ENCODE results near the gene MFSD6. TPM values are rescaled to one million over a fixed set of nuclear protein-coding genes. Genes with fewer than 3 reads are reported as not detected.

The MFSD6 gene
- polyA plus RNA-seq, 2 of the 4 experiments (the other 2 are of a cell fraction): 14.3 to 41.3 TPM

- Histone ChIP-seq H3K4me3 (no peak overlapping the region), H3K4me1 (peaks cover 41% of the 10 kb centered on the region), H3K9me3 (no peaks in the 10 kb centered on the region), H3K27ac (peak overlapping the region; percentile 75 to 82), H3K4me2 (peak overlapping the region; percentile 54; the same call in 2 of the 3 replicates)
- TF ChIP-seq HOXB13 (CRISPR knock-in tag; IDR thresholded peaks at IDR 0.05; ENCODE audit: low read depth): no peak
- no peak for TF ChIP-seq EHMT2 (IDR thresholded peaks at IDR 0.05; ENCODE audit: low read depth)
- no peak for TF ChIP-seq ATOH8 (CRISPR knock-in tag; IDR thresholded peaks at IDR 0.05; ENCODE audit: low read depth)
- no peak for TF ChIP-seq SREBF2 (IDR thresholded peaks at IDR 0.05)
- TF ChIP-seq MAZ (IDR thresholded peaks at IDR 0.05; ENCODE audit: borderline replicate concordance, low read depth, low read length): no peak
- no peak for TF ChIP-seq FOSB (CRISPR knock-in tag; IDR thresholded peaks at IDR 0.05)
- no peak for TF ChIP-seq REST (IDR thresholded peaks at IDR 0.05)
- no peak for TF ChIP-seq PBX3 (IDR thresholded peaks at IDR 0.05)
- no peak for TF ChIP-seq CHD2 (IDR thresholded peaks at IDR 0.05; ENCODE audit: low read length, partially characterized antibody)
- TF ChIP-seq SMC3 (IDR thresholded peaks at IDR 0.05): no peak
- no peak for TF ChIP-seq HOXA7 (CRISPR knock-in tag; IDR thresholded peaks at IDR 0.05)
- TF ChIP-seq, protein P1, sequence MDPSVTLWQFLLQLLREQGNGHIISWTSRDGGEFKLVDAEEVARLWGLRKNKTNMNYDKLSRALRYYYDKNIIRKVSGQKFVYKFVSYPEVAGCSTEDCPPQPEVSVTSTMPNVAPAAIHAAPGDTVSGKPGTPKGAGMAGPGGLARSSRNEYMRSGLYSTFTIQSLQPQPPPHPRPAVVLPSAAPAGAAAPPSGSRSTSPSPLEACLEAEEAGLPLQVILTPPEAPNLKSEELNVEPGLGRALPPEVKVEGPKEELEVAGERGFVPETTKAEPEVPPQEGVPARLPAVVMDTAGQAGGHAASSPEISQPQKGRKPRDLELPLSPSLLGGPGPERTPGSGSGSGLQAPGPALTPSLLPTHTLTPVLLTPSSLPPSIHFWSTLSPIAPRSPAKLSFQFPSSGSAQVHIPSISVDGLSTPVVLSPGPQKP (IDR thresholded peaks at IDR 0.05; ENCODE audit: low read depth, low read length): no peak
- no peak for TF ChIP-seq HEYL (CRISPR knock-in tag; IDR thresholded peaks at IDR 0.05)
- TF ChIP-seq RARB (CRISPR knock-in tag; IDR thresholded peaks at IDR 0.05): no peak
- FAIRE-seq (no peak), ATAC-seq (no peak), DNase-seq (ENCODE audit: low read depth in 1 of 2, low spot score in 1 of 2) (no peak)
- WGBS (ENCODE audit: missing lambda C conversion rate): 82% methylated on average over 3 of the region's 3 CpGs
- POLR2A ChIA-PET: no interaction called here
- CTCF ChIA-PET: interaction anchor here (0.9 to 1.6 kb wide), 3 partner anchors 19 to 441 kb away, joined by 3 to 9 read pairs (median 4); no protein-coding TSS in a partner anchor
Observed at GRCh38 chr2:190529486-190530247, 121.5 kb downstream of the MFSD6 start.

DNA sequence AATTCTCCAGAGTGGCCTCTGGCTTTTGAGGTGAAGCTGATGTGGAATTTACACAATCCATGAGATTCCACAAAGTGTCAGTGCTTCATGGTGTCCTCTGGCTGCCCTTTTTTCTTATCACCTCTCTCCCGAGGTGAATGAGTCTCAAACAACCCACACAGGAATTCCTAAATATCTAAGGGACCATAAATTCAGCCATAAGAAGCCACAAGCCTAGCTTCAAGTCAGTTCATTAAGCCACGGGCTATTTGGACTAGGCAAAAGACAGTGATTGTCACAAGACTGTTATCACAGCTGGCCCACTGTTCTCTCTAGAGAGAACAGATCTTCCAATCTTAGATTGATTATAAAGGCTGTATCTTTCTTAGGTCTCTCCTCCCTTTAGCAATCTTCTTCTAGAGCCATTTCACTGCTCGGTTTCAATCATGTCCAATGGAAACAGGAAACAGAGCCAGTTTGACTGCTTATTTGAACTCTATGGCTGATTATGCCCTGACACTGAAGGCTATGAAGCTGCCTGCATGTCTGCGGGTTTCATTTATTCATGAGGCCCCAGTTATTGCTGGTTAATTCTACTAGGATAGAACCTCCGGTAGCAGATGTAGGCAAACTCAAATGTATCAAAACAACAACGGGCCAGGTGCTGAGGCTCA lies 122.2 kb downstream of the MFSD6 start:
- WGBS (ENCODE audit: missing lambda C conversion rate): 81% methylated on average over 6 of the region's 6 CpGs
- no peak for FAIRE-seq
- ChIA-PET CTCF (interaction anchor here (1.3 to 1.6 kb wide), 2 partner anchors 19 to 441 kb away, joined by 4 to 9 read pairs; no protein-coding TSS in a partner anchor), POLR2A (no interaction called here)
- H3K4me3 ChIP-seq: no peak overlapping the region
- no peak for DNase-seq (ENCODE audit: low read depth in 1 of 2, low spot score in 1 of 2)
- H3K27ac ChIP-seq: peak overlapping the region; percentile 75 to 82
- H3K9me3 ChIP-seq: no peaks in the 10 kb centered on the region
- ATAC-seq: no peak
- H3K4me2 ChIP-seq: no peak overlapping the region
- H3K4me1 ChIP-seq: peaks cover 41% of the 10 kb centered on the region
- TF ChIP-seq MYC (IDR thresholded peaks at IDR 0.05; ENCODE audit: borderline replicate concordance, low read length) (no peak), ZC3H11A (IDR thresholded peaks at IDR 0.05) (no peak), SREBF2 (IDR thresholded peaks at IDR 0.05) (no peak), RARB (CRISPR knock-in tag; IDR thresholded peaks at IDR 0.05) (no peak), CBX8 (IDR thresholded peaks at IDR 0.05) (no peak), ATOH8 (CRISPR knock-in tag; IDR thresholded peaks at IDR 0.05; ENCODE audit: low read depth) (no peak), ZFP36 (IDR thresholded peaks at IDR 0.05; ENCODE audit: borderline replicate concordance, partially characterized antibody) (no peak), HES2 (IDR thresholded peaks at IDR 0.05) (no peak), TFCP2L1 (CRISPR knock-in tag; IDR thresholded peaks at IDR 0.05) (no peak), ZSCAN20 (CRISPR knock-in tag; IDR thresholded peaks at IDR 0.05) (no peak), TP53 (CRISPR knock-in tag; IDR thresholded peaks at IDR 0.05) (no peak), PHF8 (IDR thresholded peaks at IDR 0.05; ENCODE audit: borderline replicate concordance, low read depth) (no peak), EHF (CRISPR knock-in tag; IDR thresholded peaks at IDR 0.05) (no peak)
- TF ChIP-seq, protein P2, sequence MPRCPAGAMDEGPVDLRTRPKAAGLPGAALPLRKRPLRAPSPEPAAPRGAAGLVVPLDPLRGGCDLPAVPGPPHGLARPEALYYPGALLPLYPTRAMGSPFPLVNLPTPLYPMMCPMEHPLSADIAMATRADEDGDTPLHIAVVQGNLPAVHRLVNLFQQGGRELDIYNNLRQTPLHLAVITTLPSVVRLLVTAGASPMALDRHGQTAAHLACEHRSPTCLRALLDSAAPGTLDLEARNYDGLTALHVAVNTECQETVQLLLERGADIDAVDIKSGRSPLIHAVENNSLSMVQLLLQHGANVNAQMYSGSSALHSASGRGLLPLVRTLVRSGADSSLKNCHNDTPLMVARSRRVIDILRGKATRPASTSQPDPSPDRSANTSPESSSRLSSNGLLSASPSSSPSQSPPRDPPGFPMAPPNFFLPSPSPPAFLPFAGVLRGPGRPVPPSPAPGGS (IDR thresholded peaks at IDR 0.05): no peak
